ENCODE results near the gene NES.

DNA sequence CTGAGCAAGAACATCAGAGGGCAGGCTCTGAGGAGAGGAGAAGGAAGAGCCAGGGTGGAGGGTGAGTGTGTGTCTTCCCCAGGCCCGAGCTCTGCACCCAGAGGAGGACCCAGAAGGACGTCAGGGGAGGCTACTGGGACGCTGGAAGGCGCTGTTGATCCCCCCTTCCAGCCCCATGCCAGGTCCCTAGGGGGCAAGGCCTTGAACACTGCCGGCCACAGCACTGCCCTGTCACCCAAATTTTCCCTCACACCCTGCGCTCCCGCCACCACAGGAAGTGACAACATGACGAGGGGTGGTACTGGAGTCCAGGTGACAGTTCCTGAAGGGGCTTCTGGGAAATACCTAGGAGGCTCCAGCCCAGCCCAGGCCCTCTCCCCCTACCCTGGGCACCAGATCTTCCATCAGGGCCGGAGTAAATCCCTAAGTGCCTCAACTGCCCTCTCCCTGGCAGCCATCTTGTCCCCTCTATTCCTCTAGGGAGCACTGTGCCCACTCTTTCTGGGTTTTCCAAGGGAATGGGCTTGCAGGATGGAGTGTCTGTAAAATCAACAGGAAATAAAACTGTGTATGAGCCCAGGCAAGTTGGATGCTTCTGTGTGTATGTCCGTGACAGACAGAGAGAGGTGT, 18.1 kb downstream of the NES start:
- TF ChIP-seq BHLHE40 (IDR thresholded peaks at IDR 0.05; ENCODE audit: borderline replicate concordance) (no peak), SUZ12 (IDR thresholded peaks at IDR 0.05) (no peak)

All from HEK293T (cell line).